ENCODE results near the gene SORBS2.

SORBS2 gene

GRCh38 chr4:185839770-185840169 is 27.8 kb upstream of the SORBS2 start:
- H3K4me2 ChIP-seq (ENCODE audit: low read depth, low read length, poor library complexity, severe bottlenecking) = no peak overlapping the region
- H2AFZ ChIP-seq (ENCODE audit: low read length) = no peak overlapping the region
- H3K79me2 ChIP-seq (ENCODE audit: insufficient read depth, low read length) = no peaks in the 10 kb centered on the region
- H4K20me1 ChIP-seq (ENCODE audit: insufficient read depth, low read length, poor library complexity, severe bottlenecking) = no peaks in the 10 kb centered on the region
- H3K9ac ChIP-seq (ENCODE audit: low read depth, low read length, poor library complexity, severe bottlenecking) = no peak overlapping the region
- H3K9me3 ChIP-seq (ENCODE audit: insufficient read depth, low read depth, low read length) = no peaks in the 10 kb centered on the region; the same call in 1 of the 2 replicates
- no peaks in the 10 kb centered on the region for H3K36me3 ChIP-seq (ENCODE audit: insufficient read depth, low read length)
- TF ChIP-seq, protein P1, sequence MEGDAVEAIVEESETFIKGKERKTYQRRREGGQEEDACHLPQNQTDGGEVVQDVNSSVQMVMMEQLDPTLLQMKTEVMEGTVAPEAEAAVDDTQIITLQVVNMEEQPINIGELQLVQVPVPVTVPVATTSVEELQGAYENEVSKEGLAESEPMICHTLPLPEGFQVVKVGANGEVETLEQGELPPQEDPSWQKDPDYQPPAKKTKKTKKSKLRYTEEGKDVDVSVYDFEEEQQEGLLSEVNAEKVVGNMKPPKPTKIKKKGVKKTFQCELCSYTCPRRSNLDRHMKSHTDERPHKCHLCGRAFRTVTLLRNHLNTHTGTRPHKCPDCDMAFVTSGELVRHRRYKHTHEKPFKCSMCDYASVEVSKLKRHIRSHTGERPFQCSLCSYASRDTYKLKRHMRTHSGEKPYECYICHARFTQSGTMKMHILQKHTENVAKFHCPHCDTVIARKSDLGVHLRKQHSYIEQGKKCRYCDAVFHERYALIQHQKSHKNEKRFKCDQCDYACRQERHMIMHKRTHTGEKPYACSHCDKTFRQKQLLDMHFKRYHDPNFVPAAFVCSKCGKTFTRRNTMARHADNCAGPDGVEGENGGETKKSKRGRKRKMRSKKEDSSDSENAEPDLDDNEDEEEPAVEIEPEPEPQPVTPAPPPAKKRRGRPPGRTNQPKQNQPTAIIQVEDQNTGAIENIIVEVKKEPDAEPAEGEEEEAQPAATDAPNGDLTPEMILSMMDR (conservative IDR thresholded peaks at IDR 0.05; ENCODE audit: low read length) = no peak
- no peaks in the 10 kb centered on the region for H3K9me2 ChIP-seq (replicated peaks; ENCODE audit: low read depth, low read length)
- H3F3A ChIP-seq (ENCODE audit: low read depth) = no peaks in the 10 kb centered on the region
- no peaks in the 10 kb centered on the region for H3K4me1 ChIP-seq (ENCODE audit: insufficient read depth, low read length, poor library complexity, severe bottlenecking)
- no peaks in the 10 kb centered on the region for H3K27me3 ChIP-seq (ENCODE audit: insufficient read depth, low read length, poor library complexity, severe bottlenecking)
- H3K4me3 ChIP-seq (ENCODE audit: low read length, poor library complexity, severe bottlenecking) = no peak overlapping the region

DNA sequence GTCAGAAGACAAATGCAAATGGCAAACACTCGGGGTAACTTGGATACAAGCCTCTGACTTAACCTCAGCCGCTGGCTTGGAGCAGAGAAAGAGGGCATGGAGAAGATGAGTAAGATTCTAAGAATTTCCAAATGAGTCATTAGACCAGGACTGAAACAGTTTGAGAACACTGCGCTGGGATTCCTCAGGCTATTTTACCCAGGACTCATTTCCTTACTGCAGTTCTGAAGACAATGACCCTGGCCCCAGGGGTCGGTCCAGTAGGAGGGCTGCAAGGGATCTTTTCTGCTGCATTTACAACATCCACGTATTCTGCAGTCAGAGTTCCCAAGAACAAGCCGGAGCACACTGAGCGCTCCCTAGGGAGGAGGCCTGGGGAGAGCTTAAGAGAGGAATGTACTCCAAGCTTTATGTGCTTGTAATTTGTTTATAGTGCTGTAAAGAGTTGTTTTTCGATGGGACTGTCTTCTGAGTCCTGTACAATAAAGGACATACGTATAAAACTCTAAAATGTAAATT is 27.3 kb upstream of the SORBS2 start:
- Histone ChIP-seq H4K20me1 (ENCODE audit: insufficient read depth, low read length, poor library complexity, severe bottlenecking) (no peaks in the 10 kb centered on the region), H3K36me3 (ENCODE audit: insufficient read depth, low read length) (no peaks in the 10 kb centered on the region), H3K9me3 (ENCODE audit: insufficient read depth, low read depth, low read length) (no peaks in the 10 kb centered on the region; the same call in 1 of the 2 replicates), H3F3A (ENCODE audit: low read depth) (no peaks in the 10 kb centered on the region), H3K27me3 (ENCODE audit: insufficient read depth, low read length, poor library complexity, severe bottlenecking) (no peaks in the 10 kb centered on the region), H3K4me1 (ENCODE audit: insufficient read depth, low read length, poor library complexity, severe bottlenecking) (no peaks in the 10 kb centered on the region), H2AFZ (ENCODE audit: low read length) (no peak overlapping the region), H3K79me2 (ENCODE audit: insufficient read depth, low read length) (no peaks in the 10 kb centered on the region), H3K9me2 (replicated peaks; ENCODE audit: low read depth, low read length) (no peaks in the 10 kb centered on the region), H3K4me2 (ENCODE audit: low read depth, low read length, poor library complexity, severe bottlenecking) (no peak overlapping the region), H3K4me3 (ENCODE audit: low read length, poor library complexity, severe bottlenecking) (no peak overlapping the region), H3K9ac (ENCODE audit: low read depth, low read length, poor library complexity, severe bottlenecking) (no peak overlapping the region)
- TF ChIP-seq EZH2phosphoT487 (IDR thresholded peaks at IDR 0.05; ENCODE audit: borderline replicate concordance) = no peak
- TF ChIP-seq, protein P1 (conservative IDR thresholded peaks at IDR 0.05; ENCODE audit: low read length) = no peak

DNA sequence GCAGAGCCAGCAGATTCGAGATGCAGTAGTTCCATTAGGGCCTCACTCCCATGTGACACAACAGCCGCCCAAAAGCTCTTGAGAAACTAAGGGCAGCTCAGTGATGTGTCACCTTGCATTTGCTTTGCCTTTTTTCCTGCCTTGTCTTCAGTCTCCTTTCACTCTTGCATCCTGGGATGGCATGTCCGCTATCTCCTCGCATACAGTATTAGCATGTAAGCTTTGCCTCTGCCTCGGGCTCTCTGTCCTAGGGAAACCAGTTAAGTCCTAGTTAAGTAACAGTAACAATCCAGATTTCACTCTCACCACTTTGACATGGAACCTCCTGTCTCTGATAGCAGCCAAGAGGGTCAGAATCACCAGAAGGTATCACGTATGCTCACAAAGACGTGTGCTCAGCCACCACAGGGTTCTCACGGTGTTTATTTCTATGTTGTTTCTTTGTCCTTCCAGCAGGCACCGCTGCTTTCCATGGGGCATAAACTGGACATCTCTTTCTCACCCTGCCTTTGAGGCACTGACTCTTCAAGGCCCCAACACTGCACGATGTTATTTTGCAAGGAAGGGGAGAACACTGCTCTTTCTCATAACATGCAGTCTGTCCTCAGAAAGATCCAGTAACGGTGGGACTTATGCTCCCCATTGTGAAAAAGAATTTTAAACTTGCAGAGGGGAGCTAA is 26.7 kb upstream of the SORBS2 start:
- no peaks in the 10 kb centered on the region for H3K36me3 ChIP-seq (ENCODE audit: insufficient read depth, low read length)
- no peaks in the 10 kb centered on the region; the same call in 1 of the 2 replicates for H3K9me3 ChIP-seq (ENCODE audit: insufficient read depth, low read depth, low read length)
- H3K4me3 ChIP-seq (ENCODE audit: low read length, poor library complexity, severe bottlenecking) = no peak overlapping the region
- no peaks in the 10 kb centered on the region for H3K79me2 ChIP-seq (ENCODE audit: insufficient read depth, low read length)
- H3K4me1 ChIP-seq (ENCODE audit: insufficient read depth, low read length, poor library complexity, severe bottlenecking) = no peaks in the 10 kb centered on the region
- no peak for TF ChIP-seq EZH2phosphoT487 (IDR thresholded peaks at IDR 0.05; ENCODE audit: borderline replicate concordance)
- TF ChIP-seq, protein P1 (conservative IDR thresholded peaks at IDR 0.05; ENCODE audit: low read length) = no peak
- H3K27me3 ChIP-seq (ENCODE audit: insufficient read depth, low read length, poor library complexity, severe bottlenecking) = no peaks in the 10 kb centered on the region
- H3K9ac ChIP-seq (ENCODE audit: low read depth, low read length, poor library complexity, severe bottlenecking) = no peak overlapping the region
- H3F3A ChIP-seq (ENCODE audit: low read depth) = no peaks in the 10 kb centered on the region
- no peaks in the 10 kb centered on the region for H4K20me1 ChIP-seq (ENCODE audit: insufficient read depth, low read length, poor library complexity, severe bottlenecking)
- H3K4me2 ChIP-seq (ENCODE audit: low read depth, low read length, poor library complexity, severe bottlenecking) = no peak overlapping the region
- no peaks in the 10 kb centered on the region for H3K9me2 ChIP-seq (replicated peaks; ENCODE audit: low read depth, low read length)
- H2AFZ ChIP-seq (ENCODE audit: low read length) = no peak overlapping the region

Data from Loucy (cell line).